PFSK-1 (cell line): ENCODE results near the gene PHOSPHO1.

ENCODE experiments used
- FOXP2 ChIP-seq: optimal IDR thresholded peaks from 2 replicates; pipeline ENCODE3; 2011; ENCODE audit warnings: borderline replicate concordance, control low read depth, inconsistent platforms; ENCODE audit not compliant: insufficient read depth; ENCODE audit errors: extremely low read length, extremely low read depth
- POLR2AphosphoS5 ChIP-seq: IDR thresholded peaks from 2 replicates; pipeline ENCODE4 v1.6.1; 2012; ENCODE audit warnings: low read depth, mild to moderate bottlenecking, control low read depth, low read length, moderate library complexity
- SIN3A ChIP-seq: IDR thresholded peaks from 2 replicates; pipeline ENCODE4 v1.6.1; 2012; ENCODE audit warnings: mild to moderate bottlenecking, low read length, moderate library complexity, borderline replicate concordance; ENCODE audit not compliant: insufficient read depth
- TAF1 ChIP-seq: IDR thresholded peaks from 2 replicates; pipeline ENCODE4 v1.6.1; 2012; ENCODE audit warnings: low read length, control low read depth, borderline replicate concordance; ENCODE audit not compliant: insufficient read depth
- TF ChIP-seq, protein P1 (sequence below), 2 experiments: IDR thresholded peaks; 2 replicates each; pipeline versions ENCODE4 v1.6.1 to v1.8.0; 2011 to 2012; ENCODE audit warnings: low read depth in 2 of 2, low read length in 2 of 2, control low read depth in 1 of 2, inconsistent platforms in 1 of 2, mild to moderate bottlenecking in 1 of 2, moderate library complexity in 1 of 2; ENCODE audit not compliant: insufficient read depth in 1 of 2

Gene PHOSPHO1

DNA sequence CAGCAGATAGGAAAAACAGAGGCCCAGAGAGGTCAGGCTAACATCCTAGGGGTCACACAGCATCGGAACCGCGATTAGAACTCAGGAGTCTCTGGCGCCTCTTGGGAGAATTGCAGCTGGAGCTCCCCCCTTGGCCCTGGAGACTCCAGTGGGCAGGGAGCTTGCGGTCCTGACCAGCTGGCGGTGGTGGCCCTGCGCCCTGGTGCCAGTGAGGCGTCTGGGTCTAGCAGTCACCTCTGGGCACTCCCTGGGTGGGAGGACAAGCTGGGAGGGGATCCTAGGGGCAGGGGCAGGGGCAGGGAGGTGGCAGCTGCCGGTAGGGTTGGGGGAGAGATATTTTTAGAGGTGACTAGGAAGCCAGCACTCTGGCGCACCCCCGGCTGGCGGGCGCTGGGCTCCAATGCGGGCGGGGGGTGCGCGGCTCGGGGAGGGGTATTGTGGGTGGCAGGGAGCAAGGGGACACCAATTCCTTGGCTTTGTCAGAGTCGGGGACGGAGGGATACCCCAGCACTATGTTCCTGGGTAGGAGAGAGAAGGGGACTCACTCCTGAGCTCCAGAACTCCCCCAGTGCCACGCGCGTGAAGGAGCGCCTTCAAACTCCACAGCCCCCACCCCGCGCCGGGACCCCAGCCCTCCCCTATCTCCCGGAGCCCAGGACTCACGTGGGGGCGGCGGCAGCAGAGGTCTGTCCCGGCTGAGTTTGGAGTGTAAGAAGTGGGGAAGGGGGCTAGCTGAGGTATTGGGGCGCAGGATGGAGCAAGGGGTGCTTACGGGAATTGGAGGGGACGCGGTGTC, 584 bp downstream of the PHOSPHO1 start:
- TF ChIP-seq SIN3A (no peak), POLR2AphosphoS5 (no peak), FOXP2 (no peak), TAF1 (no peak)
- TF ChIP-seq, protein P1, sequence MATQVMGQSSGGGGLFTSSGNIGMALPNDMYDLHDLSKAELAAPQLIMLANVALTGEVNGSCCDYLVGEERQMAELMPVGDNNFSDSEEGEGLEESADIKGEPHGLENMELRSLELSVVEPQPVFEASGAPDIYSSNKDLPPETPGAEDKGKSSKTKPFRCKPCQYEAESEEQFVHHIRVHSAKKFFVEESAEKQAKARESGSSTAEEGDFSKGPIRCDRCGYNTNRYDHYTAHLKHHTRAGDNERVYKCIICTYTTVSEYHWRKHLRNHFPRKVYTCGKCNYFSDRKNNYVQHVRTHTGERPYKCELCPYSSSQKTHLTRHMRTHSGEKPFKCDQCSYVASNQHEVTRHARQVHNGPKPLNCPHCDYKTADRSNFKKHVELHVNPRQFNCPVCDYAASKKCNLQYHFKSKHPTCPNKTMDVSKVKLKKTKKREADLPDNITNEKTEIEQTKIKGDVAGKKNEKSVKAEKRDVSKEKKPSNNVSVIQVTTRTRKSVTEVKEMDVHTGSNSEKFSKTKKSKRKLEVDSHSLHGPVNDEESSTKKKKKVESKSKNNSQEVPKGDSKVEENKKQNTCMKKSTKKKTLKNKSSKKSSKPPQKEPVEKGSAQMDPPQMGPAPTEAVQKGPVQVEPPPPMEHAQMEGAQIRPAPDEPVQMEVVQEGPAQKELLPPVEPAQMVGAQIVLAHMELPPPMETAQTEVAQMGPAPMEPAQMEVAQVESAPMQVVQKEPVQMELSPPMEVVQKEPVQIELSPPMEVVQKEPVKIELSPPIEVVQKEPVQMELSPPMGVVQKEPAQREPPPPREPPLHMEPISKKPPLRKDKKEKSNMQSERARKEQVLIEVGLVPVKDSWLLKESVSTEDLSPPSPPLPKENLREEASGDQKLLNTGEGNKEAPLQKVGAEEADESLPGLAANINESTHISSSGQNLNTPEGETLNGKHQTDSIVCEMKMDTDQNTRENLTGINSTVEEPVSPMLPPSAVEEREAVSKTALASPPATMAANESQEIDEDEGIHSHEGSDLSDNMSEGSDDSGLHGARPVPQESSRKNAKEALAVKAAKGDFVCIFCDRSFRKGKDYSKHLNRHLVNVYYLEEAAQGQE (IDR thresholded peaks at IDR 0.05; ENCODE audit: insufficient read depth in 1 of 2, low read depth in 2 of 2, low read length in 2 of 2): no peak

DNA sequence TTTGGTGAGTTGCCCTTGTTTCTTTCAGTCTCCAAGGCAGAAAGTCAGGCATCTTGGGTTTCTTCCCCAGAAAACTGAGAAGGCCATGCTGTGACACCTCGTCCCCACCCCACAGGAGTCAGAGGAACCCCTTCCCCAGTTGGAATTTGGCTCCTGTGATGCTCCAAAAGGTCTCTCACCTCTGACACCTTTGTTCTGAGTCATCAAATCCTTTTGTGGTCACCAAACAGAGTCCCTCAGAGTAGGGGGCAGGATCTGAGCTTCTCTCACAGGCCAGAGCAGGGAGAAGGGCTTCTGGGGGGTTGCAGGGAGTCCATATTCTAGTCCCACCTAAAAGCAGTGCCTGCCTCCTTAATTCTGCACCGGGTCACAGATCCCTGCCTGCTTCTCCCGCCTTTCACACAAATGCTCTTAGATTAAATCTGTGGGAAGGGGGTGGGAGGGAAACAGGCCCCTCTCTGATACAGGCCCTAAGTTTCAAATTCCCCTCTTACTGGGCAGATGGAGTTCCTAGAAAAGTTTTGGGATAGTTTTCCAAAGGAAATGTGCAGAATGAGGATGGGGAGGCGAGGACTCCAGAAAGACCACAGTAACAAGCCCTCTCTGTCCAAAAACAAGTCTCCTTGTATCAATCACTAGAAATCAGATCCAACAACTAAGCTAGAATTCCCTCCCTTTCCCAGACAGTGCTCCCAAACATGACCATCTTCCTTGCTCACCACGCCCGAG, 1.3 kb downstream of the PHOSPHO1 start:
- no peak for TF ChIP-seq POLR2AphosphoS5
- TF ChIP-seq, protein P1 (IDR thresholded peaks at IDR 0.05; ENCODE audit: insufficient read depth in 1 of 2, low read depth in 2 of 2, low read length in 2 of 2): no peak
- TF ChIP-seq SIN3A: no peak
- TF ChIP-seq TAF1: no peak
- no peak for TF ChIP-seq FOXP2

DNA sequence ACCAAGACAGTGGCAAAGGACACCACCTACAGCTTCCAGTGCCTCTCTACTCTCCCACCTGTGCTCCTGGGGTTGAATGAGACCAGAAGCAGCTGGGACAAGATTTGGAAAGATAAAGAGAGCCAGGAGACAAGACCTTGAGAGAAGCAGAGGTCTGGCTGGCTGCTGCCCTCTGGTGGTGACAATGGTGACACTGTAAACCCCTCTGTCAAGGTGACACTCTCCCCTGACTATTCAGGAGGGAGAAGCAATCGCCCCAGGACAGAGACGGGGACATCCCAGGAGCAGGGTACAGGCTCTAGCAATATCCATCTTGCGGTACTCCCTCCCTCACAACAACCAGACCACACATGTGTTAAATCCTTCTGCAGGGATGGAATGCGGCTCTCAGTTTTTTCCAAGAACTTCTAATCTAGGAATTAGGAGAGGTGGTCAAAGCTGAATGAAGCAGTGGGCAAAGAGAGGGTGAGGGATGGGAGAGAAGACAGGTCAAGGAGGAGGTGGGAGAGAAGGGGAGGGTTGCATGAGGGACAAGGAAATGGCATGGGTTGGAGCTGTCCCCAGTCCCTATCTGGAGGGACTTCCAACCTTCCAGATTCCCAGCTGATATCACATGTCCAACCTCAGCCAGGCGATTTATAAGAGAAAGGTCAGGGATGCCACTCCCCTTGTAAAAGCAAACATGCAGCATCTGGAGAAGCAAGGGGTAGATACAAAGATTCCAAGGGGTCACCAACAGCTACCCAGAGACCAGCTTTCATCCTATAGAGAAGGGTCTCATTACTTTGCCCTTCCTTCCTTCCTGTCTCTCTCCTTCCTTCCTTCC, 2.9 kb downstream of the PHOSPHO1 start:
- TF ChIP-seq, protein P1 (IDR thresholded peaks at IDR 0.05; ENCODE audit: insufficient read depth in 1 of 2, low read depth in 2 of 2, low read length in 2 of 2): no peak

DNA sequence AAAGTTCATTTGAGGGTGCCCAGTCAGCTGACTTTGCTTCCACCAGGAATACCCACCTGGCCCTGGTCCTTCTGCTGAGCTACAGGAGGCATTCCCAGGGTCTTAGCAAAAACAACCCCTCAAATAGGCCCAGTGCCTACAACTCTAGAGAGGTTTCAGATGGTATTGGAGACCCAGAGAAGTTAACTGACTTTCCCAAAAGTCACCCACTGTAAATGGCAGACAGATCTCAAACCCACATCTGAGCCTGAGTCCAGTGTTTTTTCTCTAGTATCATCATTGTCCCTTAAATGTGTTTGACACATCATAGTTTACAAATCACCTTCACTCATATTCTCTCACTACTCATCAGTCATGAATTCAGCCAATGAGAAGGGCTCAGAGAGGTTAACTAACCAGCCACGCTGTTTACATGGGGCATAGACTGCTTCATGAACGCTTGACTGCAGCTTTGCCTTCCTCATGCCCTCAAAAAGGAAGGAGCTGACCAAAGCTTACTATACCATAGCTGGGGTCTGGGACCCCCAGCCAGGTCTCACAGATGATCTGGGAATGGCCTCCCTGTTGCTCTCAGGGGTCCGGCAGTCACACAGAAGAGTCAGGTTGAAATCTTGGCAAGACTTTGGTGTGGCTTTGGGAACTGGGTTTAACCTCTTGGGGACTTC, 3.7 kb downstream of the PHOSPHO1 start:
- TF ChIP-seq, protein P1 (IDR thresholded peaks at IDR 0.05; ENCODE audit: insufficient read depth in 1 of 2, low read depth in 2 of 2, low read length in 2 of 2): no peak
- TF ChIP-seq SIN3A (no peak), TAF1 (no peak), POLR2AphosphoS5 (no peak), FOXP2 (no peak)
